PC-9 (cell line): ENCODE data around the gene TTK.

Source experiments
- EZH2 ChIP-seq: fragments of 200-600 bp; sonication (generic); IDR thresholded peaks from 2 replicates; pipeline ENCODE4 v1.8.0; 2017; ENCODE audit warnings: antibody characterized with exemption, low read depth
- TF ChIP-seq, protein P1 (sequence below): fragments of 200-600 bp; sonication (generic); conservative IDR thresholded peaks from 2 replicates; pipeline ENCODE4 v1.6.1; 2017; ENCODE audit warnings: mixed run types, antibody characterized with exemption, mild to moderate bottlenecking, moderate library complexity

DNA sequence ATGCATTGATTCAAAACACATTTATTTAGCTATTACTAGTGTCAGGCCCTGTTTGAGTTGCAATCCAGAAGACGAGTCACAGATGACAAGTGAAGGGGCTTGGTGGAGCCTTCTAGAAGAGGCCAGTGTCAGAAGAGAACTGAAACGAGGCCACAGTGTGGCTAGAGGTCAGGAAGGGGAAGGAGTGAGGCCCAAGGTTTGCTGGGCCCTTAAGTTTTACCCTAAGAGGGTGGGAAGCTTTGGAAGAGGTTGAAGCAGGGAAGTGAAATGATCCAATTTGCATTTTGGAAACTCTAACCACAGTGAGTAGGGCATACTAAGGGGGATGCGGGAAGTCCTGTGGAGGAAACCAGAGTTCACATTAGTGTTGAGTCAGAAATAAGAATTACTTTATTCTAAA lies 25.0 kb downstream of the TTK start:
- no peak for TF ChIP-seq EZH2
- TF ChIP-seq, protein P1, sequence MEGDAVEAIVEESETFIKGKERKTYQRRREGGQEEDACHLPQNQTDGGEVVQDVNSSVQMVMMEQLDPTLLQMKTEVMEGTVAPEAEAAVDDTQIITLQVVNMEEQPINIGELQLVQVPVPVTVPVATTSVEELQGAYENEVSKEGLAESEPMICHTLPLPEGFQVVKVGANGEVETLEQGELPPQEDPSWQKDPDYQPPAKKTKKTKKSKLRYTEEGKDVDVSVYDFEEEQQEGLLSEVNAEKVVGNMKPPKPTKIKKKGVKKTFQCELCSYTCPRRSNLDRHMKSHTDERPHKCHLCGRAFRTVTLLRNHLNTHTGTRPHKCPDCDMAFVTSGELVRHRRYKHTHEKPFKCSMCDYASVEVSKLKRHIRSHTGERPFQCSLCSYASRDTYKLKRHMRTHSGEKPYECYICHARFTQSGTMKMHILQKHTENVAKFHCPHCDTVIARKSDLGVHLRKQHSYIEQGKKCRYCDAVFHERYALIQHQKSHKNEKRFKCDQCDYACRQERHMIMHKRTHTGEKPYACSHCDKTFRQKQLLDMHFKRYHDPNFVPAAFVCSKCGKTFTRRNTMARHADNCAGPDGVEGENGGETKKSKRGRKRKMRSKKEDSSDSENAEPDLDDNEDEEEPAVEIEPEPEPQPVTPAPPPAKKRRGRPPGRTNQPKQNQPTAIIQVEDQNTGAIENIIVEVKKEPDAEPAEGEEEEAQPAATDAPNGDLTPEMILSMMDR = no peak
